SK-N-SH (cell line): ENCODE data around the gene PLEKHG3. TPM values are rescaled to one million over a fixed set of nuclear protein-coding genes. Genes with fewer than 3 reads are reported as not detected.

Experiments
- CTCF ChIA-PET: fragments of 300-600, 350-600 bp; formaldehyde crosslinking; extraction: SDS; loops from one replicate; lab custom pipeline; 2021; lab: Yijun Ruan, JAX
- POLR2A ChIA-PET: fragments of 350-600 bp; sonication (Branson Sonifier 250); formaldehyde crosslinking; extraction: SDS; loops from one replicate; lab custom pipeline; 2020; ENCODE audit warnings: antibody characterized with exemption, inconsistent platforms; lab: Yijun Ruan, JAX
- DNase-seq: peaks from one replicate; pipeline ENCODE4 v3.0.0; 2012
- H2AFZ ChIP-seq: fragments of 200-600 bp; sonication (generic); 2 replicates; pipeline ENCODE4 v1.8.1; 2016; ENCODE audit warnings: antibody characterized with exemption, mild to moderate bottlenecking, low read depth
- H3F3A ChIP-seq: fragments of 200-600 bp; sonication (generic); replicated peaks from 2 replicates; pipeline ENCODE3; 2016; ENCODE audit warnings: antibody characterized with exemption, mild to moderate bottlenecking; ENCODE audit not compliant: insufficient read depth
- H3K27ac ChIP-seq, 2 experiments: fragments of 200-500 bp in 1 of 2; fragments of 200-600 bp in 1 of 2; sonication (Bioruptor generic) in 1 of 2; sonication (generic), shearing (Covaris generic) in 1 of 2; 2 replicates each; pipeline versions ENCODE4 v1.5.1 to v1.6.1; 2014 to 2016; ENCODE audit warnings: low read depth in 2 of 2, inconsistent platforms in 1 of 2, low read length in 1 of 2, mild to moderate bottlenecking in 1 of 2, mixed read lengths in 1 of 2
- H3K27me3 ChIP-seq: fragments of 200-600 bp; sonication (generic), shearing (Covaris generic); 2 replicates; pipeline ENCODE4 v1.6.1; 2016; ENCODE audit warnings: mixed run types; ENCODE audit not compliant: insufficient read depth
- H3K36me3 ChIP-seq, 2 experiments: fragments of 200-500 bp in 1 of 2; fragments of 200-600 bp in 1 of 2; sonication (Bioruptor generic) in 1 of 2; sonication (generic) in 1 of 2; replicated peaks in 1 of 2; 2 replicates each; pipeline versions ENCODE3 to v1.5.1; 2014 to 2016; ENCODE audit warnings: low read length in 1 of 2, mild to moderate bottlenecking in 1 of 2; ENCODE audit not compliant: insufficient read depth in 2 of 2, control insufficient read depth in 1 of 2
- H3K4me1 ChIP-seq, 2 experiments: fragments of 200-500 bp in 1 of 2; fragments of 200-600 bp in 1 of 2; sonication (Bioruptor generic) in 1 of 2; sonication (generic), shearing (Covaris generic) in 1 of 2; 2 replicates each; pipeline versions ENCODE4 v1.5.1 to v1.6.1; 2014 to 2016; ENCODE audit warnings: low read depth in 1 of 2, low read length in 1 of 2, mixed run types in 1 of 2; ENCODE audit not compliant: insufficient read depth in 2 of 2, control insufficient read depth in 1 of 2
- H3K4me2 ChIP-seq: fragments of 200-600 bp; sonication (generic), shearing (Covaris generic); 2 replicates; pipeline ENCODE4 v1.6.1; 2017; ENCODE audit warnings: mixed run types
- H3K4me3 ChIP-seq, 2 experiments: fragments of 200-500 bp in 1 of 2; fragments of 200-600 bp in 1 of 2; sonication (Bioruptor generic) in 1 of 2; sonication (generic), shearing (Covaris generic) in 1 of 2; 2 replicates each; pipeline versions ENCODE4 v1.5.1 to v1.8.1; 2014 to 2016; ENCODE audit warnings: low read depth in 2 of 2, inconsistent platforms in 1 of 2, low read length in 1 of 2, mild to moderate bottlenecking in 1 of 2, mixed read lengths in 1 of 2, moderate library complexity in 1 of 2
- H3K79me2 ChIP-seq: fragments of 200-600 bp; sonication (generic); 2 replicates; pipeline ENCODE4 v1.8.1; 2017; ENCODE audit warnings: mild to moderate bottlenecking; ENCODE audit not compliant: insufficient read depth
- H3K9ac ChIP-seq: fragments of 200-600 bp; sonication (generic); 2 replicates; pipeline ENCODE4 v1.6.1; 2017; ENCODE audit warnings: mixed run types
- H3K9me2 ChIP-seq: fragments of 200-600 bp; sonication (generic); 2 replicates; pipeline ENCODE4 v1.6.1; 2017; ENCODE audit warnings: mixed run types
- H3K9me3 ChIP-seq: fragments of 200-600 bp; sonication (generic); 2 replicates; pipeline ENCODE4 v1.6.1; 2017; ENCODE audit warnings: mixed run types, mild to moderate bottlenecking, moderate library complexity
- H4K20me1 ChIP-seq: fragments of 200-600 bp; sonication (generic); 2 replicates; pipeline ENCODE4 v1.6.1; 2017; ENCODE audit warnings: mild to moderate bottlenecking, mixed run types; ENCODE audit not compliant: insufficient read depth
- CHD2 ChIP-seq: fragments of 150-350 bp; IDR thresholded peaks from 2 replicates; pipeline ENCODE4 v1.6.1; 2018; ENCODE audit warnings: low read length; ENCODE audit not compliant: partially characterized antibody
- ELF1 ChIP-seq: IDR thresholded peaks from 2 replicates; pipeline ENCODE4 v1.4.0; 2012
- FOSL2 ChIP-seq: IDR thresholded peaks from 2 replicates; pipeline ENCODE4 v1.4.0; 2012; ENCODE audit warnings: low read depth, mild to moderate bottlenecking, moderate library complexity, borderline replicate concordance
- GATA2 ChIP-seq: sonication (generic); formaldehyde crosslinking; IDR thresholded peaks from 2 replicates; pipeline ENCODE4 v1.5.0; 2020; ENCODE audit warnings: mild to moderate bottlenecking, missing genetic modification reagents
- MAX ChIP-seq: IDR thresholded peaks from 2 replicates; pipeline ENCODE4 v1.4.0; 2012; ENCODE audit warnings: low read depth
- PBX3 ChIP-seq: IDR thresholded peaks from 2 replicates; pipeline ENCODE4; 2012
- REST ChIP-seq: IDR thresholded peaks from 2 replicates; pipeline ENCODE4 v1.6.1; 2012; ENCODE audit warnings: mild to moderate bottlenecking, low read depth, low read length, moderate library complexity
- RXRA ChIP-seq: IDR thresholded peaks from 2 replicates; pipeline ENCODE4 v1.4.0; 2012; ENCODE audit warnings: low read depth, mild to moderate bottlenecking, borderline replicate concordance
- SIN3A ChIP-seq: IDR thresholded peaks from 2 replicates; pipeline ENCODE4 v1.6.1; 2012; ENCODE audit warnings: low read depth, mild to moderate bottlenecking, low read length, moderate library complexity, borderline replicate concordance
- SMC3 ChIP-seq: IDR thresholded peaks from 2 replicates; pipeline ENCODE4 v1.6.1; 2012; ENCODE audit warnings: low read depth, low read length, improper control_type of control experiment
- TCF12 ChIP-seq: IDR thresholded peaks from 2 replicates; pipeline ENCODE4 v1.4.0; 2012
- WGBS: methylation state at CpG from one replicate; pipeline ENCODE4 v1.1.6; 2017; ENCODE audit warnings: low lambda C conversion rate; 5-methylcytosine and 5-hydroxymethylcytosine counted together
- polyA plus RNA-seq, 3 experiments: library from polyadenylated mRNA; depleted of rRNA; stranded (reverse); fragments of >200 nt; gene quantifications; 2 replicates each; pipeline ENCODE4 v1.2.3, GENCODE V29; 2012
- TF ChIP-seq, protein P1 (sequence below): IDR thresholded peaks from 2 replicates; pipeline ENCODE4 v1.4.0; 2012; ENCODE audit warnings: low read depth, borderline replicate concordance

The PLEKHG3 gene
- polyA plus RNA-seq, 1 of the 3 experiments (the other 2 are of a cell fraction): 5.1 TPM

DNA sequence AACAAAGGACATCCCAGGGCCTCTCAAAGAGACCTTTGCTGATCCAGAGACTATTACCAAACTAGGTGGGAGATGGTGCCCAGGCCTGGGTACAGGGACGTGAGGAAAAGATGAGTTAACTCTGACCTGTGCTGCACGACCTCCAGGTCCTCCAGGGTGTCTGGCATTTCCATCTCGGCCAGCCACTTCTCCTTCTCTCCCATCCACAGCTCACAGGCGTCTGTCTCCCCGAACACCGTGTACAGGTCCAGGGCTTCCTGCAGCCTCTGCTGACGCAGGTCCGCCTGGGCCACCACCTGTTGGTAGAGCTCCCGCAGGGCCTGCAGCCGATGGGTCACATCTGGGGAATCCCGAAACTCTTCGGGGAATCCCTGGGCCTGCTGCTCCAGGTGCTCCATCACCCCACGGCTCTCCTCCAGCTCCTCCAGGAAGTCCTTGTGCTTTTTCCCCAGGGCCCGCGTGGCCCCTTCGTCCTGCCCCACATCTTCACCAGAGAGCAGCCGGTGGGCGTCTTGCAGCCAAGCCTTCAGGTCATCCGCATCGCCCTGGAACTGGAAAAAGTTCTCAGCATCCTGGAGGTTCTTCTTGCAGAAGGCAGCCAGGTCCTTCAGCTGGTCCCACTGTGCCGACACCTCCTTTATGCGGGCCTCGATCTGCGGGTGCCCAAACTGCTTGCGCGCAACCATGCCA is 88.8 kb downstream of the PLEKHG3 start (continued):
- TF ChIP-seq, protein P1, sequence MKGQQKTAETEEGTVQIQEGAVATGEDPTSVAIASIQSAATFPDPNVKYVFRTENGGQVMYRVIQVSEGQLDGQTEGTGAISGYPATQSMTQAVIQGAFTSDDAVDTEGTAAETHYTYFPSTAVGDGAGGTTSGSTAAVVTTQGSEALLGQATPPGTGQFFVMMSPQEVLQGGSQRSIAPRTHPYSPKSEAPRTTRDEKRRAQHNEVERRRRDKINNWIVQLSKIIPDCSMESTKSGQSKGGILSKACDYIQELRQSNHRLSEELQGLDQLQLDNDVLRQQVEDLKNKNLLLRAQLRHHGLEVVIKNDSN: no peak
- no peak for TF ChIP-seq CHD2
- no peak for TF ChIP-seq ELF1
- TF ChIP-seq FOSL2: no peak
- TF ChIP-seq TCF12: no peak
- no peak for TF ChIP-seq RXRA

- Histone ChIP-seq H4K20me1 (no peaks in the 10 kb centered on the region), H3K9me2 (no peaks in the 10 kb centered on the region), H3K9ac (no peak overlapping the region), H3K79me2 (no peaks in the 10 kb centered on the region), H3K27ac (peak overlapping the region in 1 of 2 experiments; percentile 72; a peak in 2 of 4 replicates), H3F3A (no peaks in the 10 kb centered on the region), H3K9me3 (no peaks in the 10 kb centered on the region), H3K36me3 (no peaks in the 10 kb centered on the region), H3K4me2 (no peak overlapping the region), H2AFZ (no peak overlapping the region), H3K4me3 (no peak overlapping the region), H3K27me3 (no peaks in the 10 kb centered on the region), H3K4me1 (peaks cover 0 to 28% of the 10 kb centered on the region in 2 experiments; a peak in 2 of 4 replicates)
- DNase-seq: no peak
- WGBS: 88% methylated on average over 15 of the region's 16 CpGs
- ChIA-PET CTCF (interaction anchor here (0.8 to 10.8 kb wide), 11 partner anchors 10 to 116 kb away, joined by 3 to 138 read pairs (median 4); no protein-coding TSS in a partner anchor), POLR2A (interaction anchor here (1.6 kb wide), 1 partner anchor 33 kb away, joined by 5 read pairs; no protein-coding TSS in a partner anchor)
- TF ChIP-seq GATA2 (CRISPR knock-in tag) (no peak), PBX3 (no peak), MAX (no peak), ELF1 (no peak), SIN3A (no peak), REST (no peak), SMC3 (no peak)
These were observed 91.0 kb downstream of the PLEKHG3 start for GRCh38 chr14:64795211-64795610.
